ENCODE measurements around the gene ACOX2.

DNA sequence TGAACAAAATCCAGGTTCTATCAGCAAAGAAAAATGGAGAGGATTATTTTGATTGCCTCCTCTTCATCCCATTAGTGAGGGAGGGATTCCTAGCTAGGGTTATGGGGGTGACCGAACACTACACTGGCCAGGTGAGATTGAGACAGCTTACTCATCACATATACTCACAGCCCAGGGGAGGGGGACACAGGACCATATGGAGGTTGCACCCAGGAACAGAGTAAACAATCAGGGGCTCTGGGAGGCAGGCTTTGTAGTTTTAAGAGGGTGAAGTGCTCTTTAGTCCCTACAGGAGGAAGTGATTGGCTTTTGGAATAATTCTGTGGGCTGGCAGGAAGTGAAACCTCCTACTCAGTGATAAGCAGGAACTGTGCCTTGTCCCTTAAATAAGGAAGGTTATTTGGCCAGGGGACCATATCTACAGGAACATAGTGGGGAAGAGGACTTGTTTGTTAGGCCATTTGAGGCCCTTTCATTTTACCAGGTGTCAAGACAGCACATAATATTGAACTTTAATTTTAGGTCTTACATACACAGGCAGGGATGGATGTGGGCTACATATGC lies 62.6 kb downstream of the ACOX2 start:
- TF ChIP-seq, protein P1, sequence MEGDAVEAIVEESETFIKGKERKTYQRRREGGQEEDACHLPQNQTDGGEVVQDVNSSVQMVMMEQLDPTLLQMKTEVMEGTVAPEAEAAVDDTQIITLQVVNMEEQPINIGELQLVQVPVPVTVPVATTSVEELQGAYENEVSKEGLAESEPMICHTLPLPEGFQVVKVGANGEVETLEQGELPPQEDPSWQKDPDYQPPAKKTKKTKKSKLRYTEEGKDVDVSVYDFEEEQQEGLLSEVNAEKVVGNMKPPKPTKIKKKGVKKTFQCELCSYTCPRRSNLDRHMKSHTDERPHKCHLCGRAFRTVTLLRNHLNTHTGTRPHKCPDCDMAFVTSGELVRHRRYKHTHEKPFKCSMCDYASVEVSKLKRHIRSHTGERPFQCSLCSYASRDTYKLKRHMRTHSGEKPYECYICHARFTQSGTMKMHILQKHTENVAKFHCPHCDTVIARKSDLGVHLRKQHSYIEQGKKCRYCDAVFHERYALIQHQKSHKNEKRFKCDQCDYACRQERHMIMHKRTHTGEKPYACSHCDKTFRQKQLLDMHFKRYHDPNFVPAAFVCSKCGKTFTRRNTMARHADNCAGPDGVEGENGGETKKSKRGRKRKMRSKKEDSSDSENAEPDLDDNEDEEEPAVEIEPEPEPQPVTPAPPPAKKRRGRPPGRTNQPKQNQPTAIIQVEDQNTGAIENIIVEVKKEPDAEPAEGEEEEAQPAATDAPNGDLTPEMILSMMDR (conservative IDR thresholded peaks at IDR 0.05; ENCODE audit: low read length): no peak
- TF ChIP-seq EZH2phosphoT487 (IDR thresholded peaks at IDR 0.05; ENCODE audit: borderline replicate concordance, low read depth, low read length): no peak
